ENCODE results near the gene BOC.

Gene BOC, protein sequence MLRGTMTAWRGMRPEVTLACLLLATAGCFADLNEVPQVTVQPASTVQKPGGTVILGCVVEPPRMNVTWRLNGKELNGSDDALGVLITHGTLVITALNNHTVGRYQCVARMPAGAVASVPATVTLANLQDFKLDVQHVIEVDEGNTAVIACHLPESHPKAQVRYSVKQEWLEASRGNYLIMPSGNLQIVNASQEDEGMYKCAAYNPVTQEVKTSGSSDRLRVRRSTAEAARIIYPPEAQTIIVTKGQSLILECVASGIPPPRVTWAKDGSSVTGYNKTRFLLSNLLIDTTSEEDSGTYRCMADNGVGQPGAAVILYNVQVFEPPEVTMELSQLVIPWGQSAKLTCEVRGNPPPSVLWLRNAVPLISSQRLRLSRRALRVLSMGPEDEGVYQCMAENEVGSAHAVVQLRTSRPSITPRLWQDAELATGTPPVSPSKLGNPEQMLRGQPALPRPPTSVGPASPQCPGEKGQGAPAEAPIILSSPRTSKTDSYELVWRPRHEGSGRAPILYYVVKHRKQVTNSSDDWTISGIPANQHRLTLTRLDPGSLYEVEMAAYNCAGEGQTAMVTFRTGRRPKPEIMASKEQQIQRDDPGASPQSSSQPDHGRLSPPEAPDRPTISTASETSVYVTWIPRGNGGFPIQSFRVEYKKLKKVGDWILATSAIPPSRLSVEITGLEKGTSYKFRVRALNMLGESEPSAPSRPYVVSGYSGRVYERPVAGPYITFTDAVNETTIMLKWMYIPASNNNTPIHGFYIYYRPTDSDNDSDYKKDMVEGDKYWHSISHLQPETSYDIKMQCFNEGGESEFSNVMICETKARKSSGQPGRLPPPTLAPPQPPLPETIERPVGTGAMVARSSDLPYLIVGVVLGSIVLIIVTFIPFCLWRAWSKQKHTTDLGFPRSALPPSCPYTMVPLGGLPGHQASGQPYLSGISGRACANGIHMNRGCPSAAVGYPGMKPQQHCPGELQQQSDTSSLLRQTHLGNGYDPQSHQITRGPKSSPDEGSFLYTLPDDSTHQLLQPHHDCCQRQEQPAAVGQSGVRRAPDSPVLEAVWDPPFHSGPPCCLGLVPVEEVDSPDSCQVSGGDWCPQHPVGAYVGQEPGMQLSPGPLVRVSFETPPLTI

DNA sequence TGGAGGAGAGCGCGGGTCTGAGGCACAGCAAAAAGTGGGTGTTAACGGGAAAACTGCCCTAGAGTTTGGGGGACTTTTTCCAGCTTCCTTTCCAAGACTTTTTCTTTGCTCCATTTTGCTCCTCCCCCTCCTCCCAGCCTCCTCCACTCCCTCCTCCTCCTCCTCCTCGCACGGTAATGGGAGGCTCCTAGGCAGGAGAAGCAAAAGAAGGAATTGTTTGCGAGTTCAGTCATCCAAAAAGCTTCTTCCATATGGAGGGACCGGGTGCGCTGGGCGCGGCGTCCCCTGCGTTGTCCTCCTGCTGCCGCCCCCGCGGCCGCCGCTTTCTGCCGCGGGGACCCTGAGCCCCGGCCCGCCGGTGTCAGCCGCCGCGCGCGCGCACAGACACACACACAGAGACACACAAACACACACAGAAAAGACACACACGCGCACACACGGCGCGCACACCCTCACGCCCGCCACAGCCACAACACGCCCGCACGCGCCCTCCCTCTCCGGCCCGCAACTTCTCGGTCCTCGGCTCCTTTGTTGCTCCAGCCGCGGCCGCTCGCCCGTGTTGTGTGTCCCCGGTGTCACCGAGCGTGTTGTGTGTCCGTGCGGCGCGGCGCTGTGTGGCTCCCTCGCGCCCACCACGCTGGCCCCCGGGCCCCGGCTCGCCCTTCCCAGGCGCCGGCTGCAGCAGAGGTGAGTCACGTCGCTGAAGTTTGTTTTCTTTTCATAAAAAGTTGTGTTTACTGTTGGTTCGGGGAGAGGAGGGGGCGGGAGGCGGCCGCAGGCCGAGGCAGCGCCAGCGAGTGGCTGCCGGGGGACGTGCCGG lies at the start of gene BOC:
TSS of gene BOC (plus strand) at position 228 of the 820 bp plus-strand sequence. CDS start 38,246 bp downstream, outside the sequence.
- no peaks in the 10 kb centered on the region for H3K36me3 ChIP-seq (ENCODE audit: control insufficient read depth in 2 of 2, insufficient read depth in 2 of 2, low read length in 2 of 2)
- H3K9me3 ChIP-seq (ENCODE audit: control insufficient read depth in 2 of 2, low read length in 2 of 2): no peaks in the 10 kb centered on the region
- peak within 1 kb of the TSS; percentile 65 to 72 for H3K4me3 ChIP-seq (ENCODE audit: low read length in 2 of 2)
- peak within 1 kb of the TSS; percentile 44 to 66 for H3K9ac ChIP-seq (ENCODE audit: low read depth in 1 of 2, low read length in 2 of 2)
- H3K4me1 ChIP-seq (ENCODE audit: control insufficient read depth in 2 of 2, insufficient read depth in 2 of 2, low read length in 2 of 2): peaks cover 0 to 8% of the 10 kb centered on the region in 2 donors
- peak within 1 kb of the TSS; percentile 74 to 75 for H3K27ac ChIP-seq (ENCODE audit: low read depth in 2 of 2, low read length in 2 of 2)
- H3K27me3 ChIP-seq (ENCODE audit: control insufficient read depth in 2 of 2, insufficient read depth in 2 of 2, low read length in 2 of 2): peaks cover 14 to 26% of the 10 kb centered on the region in 2 donors

DNA sequence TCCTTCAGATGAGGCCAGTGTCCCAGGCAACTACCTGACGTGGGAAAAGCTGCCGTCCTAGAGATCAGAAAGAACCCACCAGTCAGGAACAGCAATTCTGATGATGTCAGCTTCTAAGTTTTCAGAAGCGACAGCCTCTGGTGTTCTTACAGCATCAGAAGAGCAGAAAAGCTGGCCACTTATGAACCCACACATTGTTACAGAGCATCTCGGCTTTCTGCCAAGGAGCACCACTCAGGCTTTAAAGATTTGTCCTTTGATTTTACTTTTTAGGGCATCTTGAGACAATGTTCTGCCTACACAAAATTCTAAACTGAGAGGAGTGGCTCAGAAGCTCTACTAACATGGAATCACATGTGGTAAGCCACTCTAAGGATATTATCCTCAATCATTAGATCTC lies 49.7 kb upstream of the BOC start:
- Histone ChIP-seq H3K36me3 (ENCODE audit: control insufficient read depth in 2 of 2, insufficient read depth in 2 of 2, low read length in 2 of 2) (no peaks in the 10 kb centered on the region), H3K9me3 (ENCODE audit: control insufficient read depth in 2 of 2, low read length in 2 of 2) (no peaks in the 10 kb centered on the region), H3K4me3 (ENCODE audit: low read length in 2 of 2) (no peak overlapping the region), H3K27ac (ENCODE audit: low read depth in 2 of 2, low read length in 2 of 2) (no peak overlapping the region), H3K27me3 (ENCODE audit: control insufficient read depth in 2 of 2, insufficient read depth in 2 of 2, low read length in 2 of 2) (no peaks in the 10 kb centered on the region), H3K4me1 (ENCODE audit: control insufficient read depth in 2 of 2, insufficient read depth in 2 of 2, low read length in 2 of 2) (no peaks in the 10 kb centered on the region), H3K9ac (ENCODE audit: low read depth in 1 of 2, low read length in 2 of 2) (no peak overlapping the region)

- H3K4me3 ChIP-seq (ENCODE audit: low read length in 2 of 2): no peak overlapping the region
- H3K36me3 ChIP-seq (ENCODE audit: control insufficient read depth in 2 of 2, insufficient read depth in 2 of 2, low read length in 2 of 2): no peaks in the 10 kb centered on the region
- H3K27me3 ChIP-seq (ENCODE audit: control insufficient read depth in 2 of 2, insufficient read depth in 2 of 2, low read length in 2 of 2): no peaks in the 10 kb centered on the region
- H3K9me3 ChIP-seq (ENCODE audit: control insufficient read depth in 2 of 2, low read length in 2 of 2): no peaks in the 10 kb centered on the region
- no peaks in the 10 kb centered on the region for H3K4me1 ChIP-seq (ENCODE audit: control insufficient read depth in 2 of 2, insufficient read depth in 2 of 2, low read length in 2 of 2)
- H3K9ac ChIP-seq (ENCODE audit: low read depth in 1 of 2, low read length in 2 of 2): no peak overlapping the region
- H3K27ac ChIP-seq (ENCODE audit: low read depth in 2 of 2, low read length in 2 of 2): no peak overlapping the region
These were observed 48.2 kb upstream of the BOC start for GRCh38 chr3:113163152-113163551.

DNA sequence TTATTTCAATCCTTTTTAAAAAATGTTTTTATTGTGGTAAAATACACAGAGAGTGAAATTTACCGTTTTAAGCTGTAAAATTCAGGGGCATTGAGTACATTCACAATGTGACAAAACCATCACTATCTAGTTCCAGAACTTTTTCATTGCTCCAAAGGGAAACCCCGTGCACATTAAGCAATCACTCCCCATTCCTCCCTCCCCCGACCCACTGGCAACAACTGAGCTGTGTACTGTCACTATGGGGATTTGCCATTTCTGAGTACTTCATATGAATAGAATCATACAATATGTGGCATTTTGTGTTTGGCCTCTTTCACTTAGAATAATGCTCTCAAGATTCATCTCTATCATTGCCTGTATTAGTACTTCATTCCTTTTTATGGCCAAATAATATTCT lies 45.5 kb upstream of the BOC start:
- H3K4me1 ChIP-seq (ENCODE audit: control insufficient read depth in 2 of 2, insufficient read depth in 2 of 2, low read length in 2 of 2): no peaks in the 10 kb centered on the region
- no peaks in the 10 kb centered on the region for H3K9me3 ChIP-seq (ENCODE audit: control insufficient read depth in 2 of 2, low read length in 2 of 2)
- no peaks in the 10 kb centered on the region for H3K36me3 ChIP-seq (ENCODE audit: control insufficient read depth in 2 of 2, insufficient read depth in 2 of 2, low read length in 2 of 2)
- H3K9ac ChIP-seq (ENCODE audit: low read depth in 1 of 2, low read length in 2 of 2): no peak overlapping the region
- H3K27me3 ChIP-seq (ENCODE audit: control insufficient read depth in 2 of 2, insufficient read depth in 2 of 2, low read length in 2 of 2): no peaks in the 10 kb centered on the region
- no peak overlapping the region for H3K4me3 ChIP-seq (ENCODE audit: low read length in 2 of 2)
- no peak overlapping the region for H3K27ac ChIP-seq (ENCODE audit: low read depth in 2 of 2, low read length in 2 of 2)

DNA sequence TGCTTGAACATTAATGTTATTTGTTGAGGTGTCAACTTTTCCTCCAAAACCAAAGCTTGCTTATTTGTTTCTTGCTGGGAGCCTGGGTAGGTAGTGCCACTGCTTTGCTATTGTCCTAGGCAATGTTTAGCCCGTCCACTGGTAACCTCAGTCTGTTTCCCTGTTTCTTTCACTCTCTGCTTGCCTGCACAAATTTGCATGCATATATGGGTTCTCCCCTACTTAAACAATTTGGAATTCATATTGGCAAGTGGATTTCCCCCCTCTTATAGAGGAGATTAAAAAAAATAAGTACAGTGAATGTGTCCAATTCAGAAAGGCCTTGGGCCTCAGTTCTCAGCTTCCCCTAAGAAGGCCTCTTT lies 45.0 kb upstream of the BOC start:
- H3K4me1 ChIP-seq (ENCODE audit: control insufficient read depth in 2 of 2, insufficient read depth in 2 of 2, low read length in 2 of 2): no peaks in the 10 kb centered on the region
- H3K4me3 ChIP-seq (ENCODE audit: low read length in 2 of 2): no peak overlapping the region
- H3K27me3 ChIP-seq (ENCODE audit: control insufficient read depth in 2 of 2, insufficient read depth in 2 of 2, low read length in 2 of 2): no peaks in the 10 kb centered on the region
- peak overlapping the region in 1 of 2 donors; percentile 32 for H3K27ac ChIP-seq (ENCODE audit: low read depth in 2 of 2, low read length in 2 of 2)
- no peaks in the 10 kb centered on the region for H3K36me3 ChIP-seq (ENCODE audit: control insufficient read depth in 2 of 2, insufficient read depth in 2 of 2, low read length in 2 of 2)
- H3K9me3 ChIP-seq (ENCODE audit: control insufficient read depth in 2 of 2, low read length in 2 of 2): no peaks in the 10 kb centered on the region
- H3K9ac ChIP-seq (ENCODE audit: low read depth in 1 of 2, low read length in 2 of 2): no peak overlapping the region

DNA sequence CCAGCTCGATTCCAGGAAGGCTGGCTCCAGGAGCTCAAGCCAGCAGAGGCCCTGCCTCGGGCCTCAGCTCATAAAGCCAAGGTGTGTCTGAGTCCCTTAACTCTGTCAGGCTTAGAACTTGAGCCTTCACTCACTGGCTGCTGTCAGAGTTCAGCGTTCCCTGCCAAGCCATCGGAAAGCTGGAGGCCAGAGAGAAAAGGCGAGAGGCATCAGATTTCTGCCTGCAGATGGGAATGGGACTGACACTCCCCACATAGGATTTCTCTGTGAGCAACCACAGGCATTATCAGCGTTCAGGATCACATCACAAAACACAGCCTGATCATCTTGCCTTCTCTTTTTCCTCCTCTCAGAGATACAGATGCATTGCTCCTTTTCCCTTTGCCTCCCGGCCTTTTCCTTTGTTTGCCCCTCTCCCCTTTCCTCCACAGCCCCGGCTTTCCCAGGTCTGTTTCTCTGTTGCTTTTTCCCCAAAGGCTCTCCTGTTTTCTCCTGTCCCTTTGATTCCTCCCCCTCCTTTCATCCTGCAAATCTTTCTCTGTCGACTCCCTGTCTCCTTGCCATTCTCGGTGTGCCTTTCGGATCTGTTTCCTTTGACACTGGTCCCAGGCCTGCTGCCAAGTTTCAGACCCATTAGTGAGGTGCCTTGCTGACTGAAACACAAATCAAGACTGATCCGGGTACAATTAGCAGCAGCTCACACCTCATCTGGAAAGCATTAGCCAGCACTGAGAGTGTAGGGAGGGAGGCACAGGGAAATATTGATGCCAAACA lies 44.5 kb upstream of the BOC start:
- H3K4me1 ChIP-seq (ENCODE audit: control insufficient read depth in 2 of 2, insufficient read depth in 2 of 2, low read length in 2 of 2): no peaks in the 10 kb centered on the region
- peak overlapping the region in 1 of 2 donors; percentile 32 for H3K27ac ChIP-seq (ENCODE audit: low read depth in 2 of 2, low read length in 2 of 2)
- H3K9me3 ChIP-seq (ENCODE audit: control insufficient read depth in 2 of 2, low read length in 2 of 2): no peaks in the 10 kb centered on the region
- H3K36me3 ChIP-seq (ENCODE audit: control insufficient read depth in 2 of 2, insufficient read depth in 2 of 2, low read length in 2 of 2): no peaks in the 10 kb centered on the region
- no peaks in the 10 kb centered on the region for H3K27me3 ChIP-seq (ENCODE audit: control insufficient read depth in 2 of 2, insufficient read depth in 2 of 2, low read length in 2 of 2)
- H3K4me3 ChIP-seq (ENCODE audit: low read length in 2 of 2): no peak overlapping the region
- H3K9ac ChIP-seq (ENCODE audit: low read depth in 1 of 2, low read length in 2 of 2): no peak overlapping the region

GRCh38 chr3:113167825-113168801 lies 43.2 kb upstream of the BOC start:
- Histone ChIP-seq H3K4me1 (ENCODE audit: control insufficient read depth in 2 of 2, insufficient read depth in 2 of 2, low read length in 2 of 2) (no peaks in the 10 kb centered on the region), H3K27ac (ENCODE audit: low read depth in 2 of 2, low read length in 2 of 2) (no peak overlapping the region)

DNA sequence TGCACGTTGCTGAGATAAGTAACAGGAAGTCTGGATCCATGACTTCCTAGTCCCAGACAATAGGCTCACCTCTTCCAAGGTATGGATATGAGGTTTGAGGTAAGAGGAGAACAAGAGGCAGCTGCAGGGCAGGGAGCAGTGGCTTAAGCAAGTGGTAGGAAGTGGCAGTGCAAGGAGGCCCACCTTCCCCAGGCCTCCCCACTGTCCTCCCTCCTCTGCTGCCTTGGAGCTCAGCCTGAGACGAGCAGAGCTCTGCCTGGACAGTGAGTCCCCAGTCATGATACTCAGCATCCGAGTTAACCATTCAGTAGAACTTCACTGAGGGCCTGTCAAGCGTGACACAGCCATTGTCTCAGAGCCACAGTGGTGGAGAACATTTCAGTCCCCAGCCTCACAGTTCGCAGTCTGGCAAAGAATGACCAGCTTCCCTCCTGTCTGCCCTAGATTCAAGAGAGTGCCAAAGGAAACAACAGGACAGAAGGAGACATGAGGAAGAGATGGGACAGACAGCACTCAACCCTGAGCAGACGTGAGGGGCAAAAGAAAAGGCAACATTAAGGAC lies 41.4 kb upstream of the BOC start:
- Histone ChIP-seq H3K27me3 (ENCODE audit: control insufficient read depth in 2 of 2, insufficient read depth in 2 of 2, low read length in 2 of 2) (no peaks in the 10 kb centered on the region), H3K9ac (ENCODE audit: low read depth in 1 of 2, low read length in 2 of 2) (no peak overlapping the region), H3K4me1 (ENCODE audit: control insufficient read depth in 2 of 2, insufficient read depth in 2 of 2, low read length in 2 of 2) (no peaks in the 10 kb centered on the region), H3K9me3 (ENCODE audit: control insufficient read depth in 2 of 2, low read length in 2 of 2) (no peaks in the 10 kb centered on the region), H3K27ac (ENCODE audit: low read depth in 2 of 2, low read length in 2 of 2) (no peak overlapping the region), H3K36me3 (ENCODE audit: control insufficient read depth in 2 of 2, insufficient read depth in 2 of 2, low read length in 2 of 2) (no peaks in the 10 kb centered on the region), H3K4me3 (ENCODE audit: low read length in 2 of 2) (no peak overlapping the region)

More at GRCh38 chr3:113167825-113168801, 43.2 kb upstream of the BOC start:
- Histone ChIP-seq H3K36me3 (ENCODE audit: control insufficient read depth in 2 of 2, insufficient read depth in 2 of 2, low read length in 2 of 2) (no peaks in the 10 kb centered on the region), H3K9me3 (ENCODE audit: control insufficient read depth in 2 of 2, low read length in 2 of 2) (no peaks in the 10 kb centered on the region), H3K4me3 (ENCODE audit: low read length in 2 of 2) (no peak overlapping the region), H3K27me3 (ENCODE audit: control insufficient read depth in 2 of 2, insufficient read depth in 2 of 2, low read length in 2 of 2) (no peaks in the 10 kb centered on the region), H3K9ac (ENCODE audit: low read depth in 1 of 2, low read length in 2 of 2) (no peak overlapping the region)

Measured in mucosa of rectum (tissue), 2 donors.